ENCODE data around the gene DPYD. TPM values are rescaled to one million over a fixed set of nuclear protein-coding genes. Genes with fewer than 3 reads are reported as not detected.

Gene DPYD
- total RNA-seq, 1 experiment from 2014 or later = 7.0 TPM

DNA sequence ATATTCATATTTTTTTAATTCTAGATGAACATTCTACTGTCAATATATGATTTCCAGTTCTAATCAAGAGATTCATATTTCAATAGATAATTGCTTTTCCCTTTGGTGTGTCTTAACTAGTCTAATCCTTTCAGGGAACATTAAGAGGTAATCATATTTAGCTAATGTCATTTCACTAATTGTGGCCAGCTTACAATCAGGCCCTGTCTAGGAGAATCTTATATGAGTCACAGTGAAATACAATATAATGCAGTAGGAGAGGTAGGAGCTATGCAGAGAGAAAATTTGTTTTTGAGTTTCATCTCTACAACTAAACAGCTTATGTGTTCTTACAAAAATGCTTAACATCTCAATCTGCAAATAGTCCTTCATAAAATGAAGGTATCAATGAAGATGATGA lies 85.9 kb downstream of the DPYD start:
- CTCF ChIA-PET = no interaction called here
- H3K27ac Mint-ChIP-seq (ENCODE audit: unreplicated experiment) = no peak overlapping the region
- no TSS peak for BruUV-seq (replicated peaks)

DNA sequence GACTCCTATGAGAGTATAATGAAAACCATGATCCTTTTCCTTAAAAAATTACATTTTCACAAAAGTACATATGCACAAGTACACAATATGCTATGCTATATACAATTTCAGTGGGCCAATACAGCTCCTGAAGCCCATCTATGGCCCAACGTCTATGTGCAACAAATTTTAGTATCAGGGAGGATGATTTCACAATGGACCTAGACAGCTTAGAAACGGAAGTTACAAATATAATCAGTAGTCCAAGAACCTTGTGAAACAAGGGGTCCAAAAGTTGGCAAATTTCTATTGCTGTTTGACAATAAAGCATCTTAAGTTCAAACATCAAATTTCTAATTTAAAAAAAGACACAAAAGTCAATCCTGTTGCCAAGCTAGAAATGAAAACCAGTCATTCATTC lies 87.0 kb downstream of the DPYD start:
- CTCF ChIA-PET = no interaction called here
- TF ChIP-seq, protein P1, sequence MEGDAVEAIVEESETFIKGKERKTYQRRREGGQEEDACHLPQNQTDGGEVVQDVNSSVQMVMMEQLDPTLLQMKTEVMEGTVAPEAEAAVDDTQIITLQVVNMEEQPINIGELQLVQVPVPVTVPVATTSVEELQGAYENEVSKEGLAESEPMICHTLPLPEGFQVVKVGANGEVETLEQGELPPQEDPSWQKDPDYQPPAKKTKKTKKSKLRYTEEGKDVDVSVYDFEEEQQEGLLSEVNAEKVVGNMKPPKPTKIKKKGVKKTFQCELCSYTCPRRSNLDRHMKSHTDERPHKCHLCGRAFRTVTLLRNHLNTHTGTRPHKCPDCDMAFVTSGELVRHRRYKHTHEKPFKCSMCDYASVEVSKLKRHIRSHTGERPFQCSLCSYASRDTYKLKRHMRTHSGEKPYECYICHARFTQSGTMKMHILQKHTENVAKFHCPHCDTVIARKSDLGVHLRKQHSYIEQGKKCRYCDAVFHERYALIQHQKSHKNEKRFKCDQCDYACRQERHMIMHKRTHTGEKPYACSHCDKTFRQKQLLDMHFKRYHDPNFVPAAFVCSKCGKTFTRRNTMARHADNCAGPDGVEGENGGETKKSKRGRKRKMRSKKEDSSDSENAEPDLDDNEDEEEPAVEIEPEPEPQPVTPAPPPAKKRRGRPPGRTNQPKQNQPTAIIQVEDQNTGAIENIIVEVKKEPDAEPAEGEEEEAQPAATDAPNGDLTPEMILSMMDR (IDR thresholded peaks at IDR 0.05; ENCODE audit: insufficient read depth in 1 of 2, low read depth in 1 of 2, low read length in 1 of 2, severe bottlenecking in 1 of 2, unreplicated experiment in 1 of 2) = no peak
- no peak overlapping the region for H3K27ac Mint-ChIP-seq (ENCODE audit: unreplicated experiment)
- DNase-seq = no peak
- Histone ChIP-seq H3K36me3 (ENCODE audit: control insufficient read depth, insufficient read depth, low read length) (no peaks in the 10 kb centered on the region), H3K27me3 (replicated peaks; ENCODE audit: control insufficient read depth, insufficient read depth, low read length) (no peaks in the 10 kb centered on the region), H3K4me3 (ENCODE audit: low read depth, low read length) (no peak overlapping the region), H3K9me3 (no peaks in the 10 kb centered on the region), H3K4me1 (no peaks in the 10 kb centered on the region)
- intact Hi-C loops (cut with micrococcal nuclease; ENCODE audit: unreplicated experiment) = no loop called here
- no peaks in the 10 kb centered on the region for H3K27me3 Mint-ChIP-seq (ENCODE audit: insufficient read depth, unreplicated experiment)
- H3K9me3 Mint-ChIP-seq (ENCODE audit: unreplicated experiment) = no peaks in the 10 kb centered on the region
- no peaks in the 10 kb centered on the region for H3K4me1 Mint-ChIP-seq (ENCODE audit: low read depth, unreplicated experiment)
- H3K36me3 Mint-ChIP-seq (ENCODE audit: insufficient read depth, unreplicated experiment) = no peaks in the 10 kb centered on the region
- H3K4me3 Mint-ChIP-seq (ENCODE audit: unreplicated experiment) = no peak overlapping the region
- POLR2A ChIA-PET = no interaction called here
- no TSS peak for BruUV-seq (replicated peaks)

More for the DNA sequence above, 85.9 kb downstream of the DPYD start:
- Mint-ChIP-seq H3K4me3 (ENCODE audit: unreplicated experiment) (no peak overlapping the region), H3K36me3 (ENCODE audit: insufficient read depth, unreplicated experiment) (no peaks in the 10 kb centered on the region), H3K9me3 (ENCODE audit: unreplicated experiment) (no peaks in the 10 kb centered on the region), H3K4me1 (ENCODE audit: low read depth, unreplicated experiment) (no peaks in the 10 kb centered on the region), H3K27me3 (ENCODE audit: insufficient read depth, unreplicated experiment) (no peaks in the 10 kb centered on the region)
- POLR2A ChIA-PET = no interaction called here
- Histone ChIP-seq H3K9me3 (no peaks in the 10 kb centered on the region), H3K36me3 (ENCODE audit: control insufficient read depth, insufficient read depth, low read length) (no peaks in the 10 kb centered on the region), H3K4me1 (no peaks in the 10 kb centered on the region), H3K4me3 (ENCODE audit: low read depth, low read length) (no peak overlapping the region), H3K27me3 (replicated peaks; ENCODE audit: control insufficient read depth, insufficient read depth, low read length) (no peaks in the 10 kb centered on the region)
- TF ChIP-seq, protein P1 (IDR thresholded peaks at IDR 0.05; ENCODE audit: insufficient read depth in 1 of 2, low read depth in 1 of 2, low read length in 1 of 2, severe bottlenecking in 1 of 2, unreplicated experiment in 1 of 2) = no peak
- intact Hi-C loops (cut with micrococcal nuclease; ENCODE audit: unreplicated experiment) = no loop called here
- DNase-seq = no peak

DNA sequence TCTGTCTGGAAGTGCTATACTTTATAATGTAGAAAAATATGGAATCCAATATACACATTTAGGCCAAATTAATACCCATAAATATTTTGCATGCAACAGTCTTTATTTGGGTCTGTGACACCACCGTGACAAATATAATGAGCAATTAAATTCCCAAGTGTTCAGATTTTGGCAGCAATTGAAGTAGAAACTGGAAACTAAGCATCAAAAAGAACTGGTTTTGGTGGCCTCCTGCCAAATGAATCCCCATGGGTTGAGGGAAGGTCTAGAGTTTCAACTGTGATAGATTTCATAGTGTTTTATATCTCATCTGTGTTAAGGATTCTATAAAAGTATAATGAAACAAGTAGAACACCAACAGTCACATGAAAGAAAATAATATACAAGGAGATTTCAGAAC lies 88.4 kb downstream of the DPYD start:
- TF ChIP-seq, protein P1 (IDR thresholded peaks at IDR 0.05; ENCODE audit: insufficient read depth in 1 of 2, low read depth in 1 of 2, low read length in 1 of 2, severe bottlenecking in 1 of 2, unreplicated experiment in 1 of 2) = no peak
- H3K9me3 Mint-ChIP-seq (ENCODE audit: unreplicated experiment) = no peaks in the 10 kb centered on the region
- H3K27me3 ChIP-seq (replicated peaks; ENCODE audit: control insufficient read depth, insufficient read depth, low read length) = no peaks in the 10 kb centered on the region
- ChIA-PET POLR2A (no interaction called here), CTCF (no interaction called here)
- no peaks in the 10 kb centered on the region for H3K9me3 ChIP-seq
- H3K36me3 ChIP-seq (ENCODE audit: control insufficient read depth, insufficient read depth, low read length) = no peaks in the 10 kb centered on the region
- BruUV-seq (replicated peaks) = no TSS peak
- no peak overlapping the region for H3K27ac Mint-ChIP-seq (ENCODE audit: unreplicated experiment)
- no peak overlapping the region for H3K4me3 ChIP-seq (ENCODE audit: low read depth, low read length)
- H3K4me1 Mint-ChIP-seq (ENCODE audit: low read depth, unreplicated experiment) = no peaks in the 10 kb centered on the region
- no peaks in the 10 kb centered on the region for H3K27me3 Mint-ChIP-seq (ENCODE audit: insufficient read depth, unreplicated experiment)
- DNase-seq = no peak
- H3K36me3 Mint-ChIP-seq (ENCODE audit: insufficient read depth, unreplicated experiment) = no peaks in the 10 kb centered on the region
- intact Hi-C loops (cut with micrococcal nuclease; ENCODE audit: unreplicated experiment) = no loop called here
- no peak overlapping the region for H3K4me3 Mint-ChIP-seq (ENCODE audit: unreplicated experiment)
- no peaks in the 10 kb centered on the region for H3K4me1 ChIP-seq
